GM19240 (cell line): ENCODE results near the gene MRFAP1L1.

Experiments
- DNase-seq: peaks from one replicate; pipeline ENCODE4 v3.0.0; 2011; ENCODE audit warnings: low spot score; ENCODE audit not compliant: insufficient read length

Gene MRFAP1L1

DNA sequence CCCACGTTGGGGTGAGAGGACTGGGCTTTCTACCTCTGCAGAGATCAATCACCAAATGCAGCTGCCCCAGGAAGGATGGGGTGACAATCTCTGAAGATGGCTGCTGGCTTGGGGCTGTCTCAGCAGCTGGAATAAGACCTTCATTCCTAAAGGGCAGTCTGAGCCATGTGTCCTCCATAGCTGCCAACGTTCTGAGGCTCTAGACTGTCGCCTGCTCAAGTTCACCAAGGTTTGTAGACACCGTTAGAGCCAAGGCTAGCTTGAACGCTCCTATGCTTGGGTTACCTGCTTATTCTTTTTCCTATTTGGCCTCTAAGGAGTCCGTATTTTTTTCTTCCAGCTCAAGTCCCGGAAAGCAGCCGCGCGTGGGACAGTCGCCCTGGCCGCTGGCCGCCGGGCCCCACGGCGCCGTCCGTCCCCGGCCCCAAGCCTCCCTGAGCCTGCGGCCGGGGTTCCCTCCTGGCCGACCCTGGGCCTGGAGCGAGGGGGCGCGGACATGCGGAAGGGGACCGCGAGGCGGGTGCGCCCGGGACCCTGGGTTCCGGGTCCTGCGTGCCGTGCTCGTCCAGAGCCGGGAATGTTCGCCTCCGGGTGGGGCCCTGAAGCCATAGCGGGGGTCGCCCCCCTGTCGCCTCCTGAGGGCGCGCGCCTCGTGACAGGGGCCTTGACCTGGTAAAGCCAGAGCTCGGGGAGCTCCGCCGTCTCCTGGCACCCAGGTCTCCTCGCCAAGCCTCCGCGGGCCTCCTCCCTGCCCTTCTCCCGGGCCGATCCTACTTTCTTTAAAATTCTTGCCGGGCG lies 45.9 kb downstream of the MRFAP1L1 start:
- DNase-seq, result no peak

DNA sequence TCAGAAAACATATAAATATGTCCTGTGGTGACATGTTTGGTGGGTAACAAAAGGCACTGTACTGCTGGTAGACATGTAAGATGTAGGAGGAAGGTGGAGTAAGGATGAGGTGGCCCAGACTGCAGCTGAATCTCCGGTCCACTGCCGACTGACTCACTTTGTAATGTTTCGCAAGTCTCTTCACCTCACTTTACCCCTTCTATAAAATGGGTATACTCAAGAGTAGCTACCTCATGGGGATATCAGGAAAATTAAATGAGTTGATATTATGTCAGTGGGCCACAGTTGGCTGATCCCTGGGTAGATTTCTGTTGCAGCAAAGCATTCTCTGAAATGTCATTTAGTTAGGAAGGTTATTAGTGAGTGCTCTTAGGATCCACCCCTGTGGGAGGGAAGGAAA lies 47.1 kb downstream of the MRFAP1L1 start:
- DNase-seq, result no peak

DNA sequence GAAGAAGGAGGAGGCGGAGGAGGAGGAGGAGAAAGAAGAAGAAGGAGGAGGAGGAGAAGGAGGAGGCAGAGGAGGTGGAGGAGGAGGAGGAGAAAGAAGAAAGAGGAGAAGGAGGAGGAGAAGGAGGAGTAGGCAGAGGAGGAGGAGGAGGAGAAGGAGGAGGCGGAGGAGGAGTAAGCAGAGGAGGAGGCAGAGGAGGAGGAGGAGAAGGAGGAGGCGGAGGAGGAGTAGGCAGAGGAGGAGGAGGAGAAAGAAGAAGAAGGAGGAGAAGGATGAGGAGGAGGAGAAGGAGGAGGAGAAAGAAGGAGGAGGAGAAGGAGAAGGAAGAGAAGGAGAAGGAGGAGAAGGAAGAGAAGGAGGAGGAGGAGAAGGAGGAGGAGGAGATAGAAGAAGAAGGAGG lies 49.2 kb downstream of the MRFAP1L1 start:
- DNase-seq, result no peak

DNA sequence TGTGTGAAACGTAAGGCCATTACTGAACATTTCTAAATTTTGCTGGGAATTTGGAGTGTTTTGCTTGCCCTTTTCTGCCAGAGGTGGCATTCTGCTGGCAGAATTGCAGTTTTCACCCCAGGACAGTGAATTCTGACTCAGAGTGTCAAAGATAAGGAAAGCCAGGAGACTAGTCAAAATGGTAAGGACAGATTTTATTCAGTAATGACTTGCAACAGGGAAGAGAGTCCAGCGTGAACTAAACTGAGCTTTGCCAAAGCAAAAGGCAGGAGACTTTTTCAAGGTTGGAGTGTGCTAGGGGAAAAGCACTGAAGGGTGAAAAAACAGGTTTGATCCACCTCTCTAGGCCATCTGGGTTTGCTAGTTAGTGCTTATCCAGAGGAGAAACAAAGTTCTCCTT lies 49.8 kb downstream of the MRFAP1L1 start:
- DNase-seq, result no peak

DNA sequence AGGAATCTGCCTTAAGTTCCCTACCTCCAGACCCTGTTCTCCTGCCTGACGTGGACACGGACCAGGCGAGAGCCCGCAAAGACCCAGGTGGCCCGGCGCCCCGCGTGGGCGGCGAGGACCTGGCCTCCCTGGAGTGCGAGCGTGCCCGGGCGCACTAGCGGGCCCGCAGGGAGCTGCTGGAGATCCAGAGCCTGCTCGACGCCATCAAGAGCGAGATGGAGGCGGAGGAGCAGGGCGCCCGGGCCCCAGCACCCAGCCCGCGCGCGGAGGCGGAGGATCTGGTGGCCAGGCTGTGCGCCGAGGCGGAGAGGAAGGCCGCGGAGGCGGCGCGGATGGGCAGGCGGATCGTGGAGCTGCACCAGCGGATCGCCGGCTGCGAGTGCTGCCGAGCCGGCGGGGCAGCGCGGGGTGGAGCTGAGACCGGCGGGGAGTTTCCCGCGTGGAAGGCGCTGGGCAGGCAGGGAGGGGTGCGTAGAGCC lies 51.0 kb downstream of the MRFAP1L1 start:
- DNase-seq, result no peak

DNA sequence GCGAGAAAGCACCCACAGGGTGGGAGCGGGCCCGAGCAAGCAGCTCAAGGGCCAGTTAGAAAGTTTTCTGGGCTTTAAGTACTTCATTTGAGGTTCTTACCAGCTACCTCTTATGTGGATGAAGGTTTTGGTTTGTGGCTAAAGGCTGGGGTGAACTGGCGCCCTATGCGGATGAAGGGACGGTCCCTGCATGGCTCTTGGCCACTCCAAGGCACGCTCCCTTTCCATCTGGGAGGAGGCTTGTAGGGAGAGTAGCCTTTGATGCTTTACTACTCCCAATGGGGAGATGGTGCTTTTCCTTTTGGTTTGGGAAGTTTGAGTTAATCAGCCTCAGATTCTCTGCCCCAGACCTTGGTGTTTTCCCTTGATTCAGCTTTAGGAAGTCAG lies 51.5 kb downstream of the MRFAP1L1 start:
- DNase-seq, result no peak
